GM23338 (cell line): ENCODE data around the gene USP16. TPM values are rescaled to one million over a fixed set of nuclear protein-coding genes. Genes with fewer than 3 reads are reported as not detected.

Experiments used
- ATAC-seq: fragments of 200-7000 bp; cut with Tn5 transposase; 3 replicates; pipeline ENCODE4 v1.9.1; 2020
- DNase-seq: peaks from one replicate; pipeline ENCODE4 v3.0.0-alpha.2; 2015; ENCODE audit warnings: low spot score
- H2AFZ ChIP-seq: fragments of 200-600 bp; sonication (generic); 2 replicates; pipeline ENCODE4 v1.8.0; 2016; ENCODE audit warnings: antibody characterized with exemption, mild to moderate bottlenecking, moderate library complexity
- H3F3A ChIP-seq: fragments of 200-600 bp; sonication (generic); replicated peaks from 2 replicates; pipeline ENCODE4 v1.8.0; 2017; ENCODE audit warnings: antibody characterized with exemption, mixed run types, low read depth
- H3K27ac ChIP-seq: fragments of 200-600 bp; sonication (generic); 2 replicates; pipeline ENCODE4 v1.6.1; 2016; ENCODE audit warnings: low read depth
- H3K27me3 ChIP-seq: fragments of 200-600 bp; sonication (generic); 2 replicates; pipeline ENCODE4 v1.8.0; 2016; ENCODE audit warnings: mild to moderate bottlenecking, mixed run types, moderate library complexity; ENCODE audit not compliant: insufficient read depth
- H3K36me3 ChIP-seq: fragments of 200-600 bp; sonication (generic); 2 replicates; pipeline ENCODE4 v1.8.0; 2016; ENCODE audit warnings: mild to moderate bottlenecking; ENCODE audit not compliant: insufficient read depth
- H3K4me1 ChIP-seq: fragments of 200-600 bp; sonication (generic); 2 replicates; pipeline ENCODE4 v1.8.0; 2016; ENCODE audit warnings: mild to moderate bottlenecking, moderate library complexity; ENCODE audit not compliant: insufficient read depth
- H3K4me2 ChIP-seq: fragments of 200-600 bp; sonication (generic); 2 replicates; pipeline ENCODE4 v1.7.1; 2017; ENCODE audit warnings: mixed run types
- H3K4me3 ChIP-seq: fragments of 200-600 bp; sonication (generic); 2 replicates; pipeline ENCODE4 v1.6.1; 2016; ENCODE audit warnings: mixed run types
- H3K79me2 ChIP-seq: fragments of 200-600 bp; sonication (generic); replicated peaks from 2 replicates; pipeline ENCODE4 v1.8.0; 2017; ENCODE audit warnings: mild to moderate bottlenecking; ENCODE audit not compliant: insufficient read depth
- H3K9me2 ChIP-seq: fragments of 200-600 bp; sonication (generic); 2 replicates; pipeline ENCODE4 v1.8.0; 2017; ENCODE audit not compliant: insufficient read depth
- H4K20me1 ChIP-seq: fragments of 200-600 bp; sonication (generic); replicated peaks from 2 replicates; pipeline ENCODE4 v1.8.0; 2017; ENCODE audit warnings: mild to moderate bottlenecking; ENCODE audit not compliant: insufficient read depth
- H3K27ac Mint-ChIP-seq: 2 replicates; pipeline ENCODE4 v1.8.0; 2020; ENCODE audit warnings: inconsistent platforms, mild to moderate bottlenecking, moderate library complexity, mixed read lengths
- H3K27me3 Mint-ChIP-seq: 3 replicates; pipeline ENCODE4 v1.8.0; 2022; ENCODE audit warnings: low read depth, mild to moderate bottlenecking, moderate library complexity, mixed read lengths, inconsistent platforms; ENCODE audit not compliant: insufficient read depth, poor library complexity
- H3K36me3 Mint-ChIP-seq: 3 replicates; pipeline ENCODE4 v1.8.0; 2021; ENCODE audit warnings: low read depth, mild to moderate bottlenecking, inconsistent platforms, moderate library complexity, mixed read lengths
- H3K4me1 Mint-ChIP-seq: 3 replicates; pipeline ENCODE4 v1.8.0; 2020; ENCODE audit warnings: mild to moderate bottlenecking, inconsistent platforms, mixed read lengths
- H3K4me3 Mint-ChIP-seq: 3 replicates; pipeline ENCODE4 v1.8.0; 2021; ENCODE audit warnings: moderate library complexity, mild to moderate bottlenecking, inconsistent platforms, mixed read lengths
- H3K9me3 Mint-ChIP-seq: 3 replicates; pipeline ENCODE4 v1.8.0; 2020; ENCODE audit warnings: moderate library complexity, mild to moderate bottlenecking, inconsistent platforms, mixed read lengths
- CREB1 ChIP-seq: fragments of 250-450 bp; sonication (Bioruptor Pico); IDR thresholded peaks from 2 replicates; pipeline ENCODE4 v1.5.0; 2020; ENCODE audit warnings: low read depth, mild to moderate bottlenecking, moderate library complexity
- CTCF ChIP-seq, 2 experiments: fragments of 200-600 bp in 1 of 2; sonication (generic) in 1 of 2; conservative IDR thresholded peaks; 2 replicates each; pipeline versions ENCODE4 v1.5.1 to v1.6.1; 2016 to 2017; ENCODE audit warnings: antibody characterized with exemption in 2 of 2, low read depth in 2 of 2, mild to moderate bottlenecking in 2 of 2, moderate library complexity in 1 of 2
- EZH2 ChIP-seq: fragments of 200-600 bp; sonication (generic); IDR thresholded peaks from one replicate; pipeline ENCODE4 v1.8.0; 2017; ENCODE audit warnings: antibody characterized with exemption, mild to moderate bottlenecking, low read depth; ENCODE audit not compliant: unreplicated experiment
- EZH2phosphoT487 ChIP-seq: fragments of 200-600 bp; sonication (generic); IDR thresholded peaks from one replicate; pipeline ENCODE4 v1.8.1; 2018; ENCODE audit warnings: antibody characterized with exemption; ENCODE audit not compliant: unreplicated experiment
- JUNB ChIP-seq: IDR thresholded peaks from one replicate; pipeline ENCODE4 v1.6.1; 2016; ENCODE audit warnings: antibody characterized with exemption; ENCODE audit not compliant: unreplicated experiment
- NANOG ChIP-seq: IDR thresholded peaks from 2 replicates; pipeline ENCODE4 v1.6.1; 2016; ENCODE audit warnings: antibody characterized with exemption, borderline replicate concordance
- POLR2AphosphoS5 ChIP-seq: IDR thresholded peaks from 2 replicates; pipeline ENCODE4 v1.6.1; 2016; ENCODE audit warnings: antibody characterized with exemption, low read depth
- REST ChIP-seq: IDR thresholded peaks from one replicate; pipeline ENCODE4 v1.6.1; 2018; ENCODE audit warnings: antibody characterized with exemption; ENCODE audit not compliant: unreplicated experiment
- STAT1 ChIP-seq: IDR thresholded peaks from one replicate; pipeline ENCODE4 v1.6.1; 2016; ENCODE audit warnings: antibody characterized with exemption; ENCODE audit not compliant: unreplicated experiment
- ZNF114 ChIP-seq: fragments of 250-450 bp; sonication (Bioruptor Pico); IDR thresholded peaks from 2 replicates; pipeline ENCODE4 v1.5.0; 2020; ENCODE audit warnings: mild to moderate bottlenecking, moderate library complexity
- ZNF331 ChIP-seq: fragments of 250-450 bp; sonication (Bioruptor Pico); IDR thresholded peaks from 2 replicates; pipeline ENCODE4 v1.5.0; 2020; ENCODE audit warnings: low read depth, mild to moderate bottlenecking, moderate library complexity
- polyA plus RNA-seq: library from polyadenylated mRNA; unstranded; fragments of >200 nt; fragmentation: Nextera tagmentation; extraction: Ambion mirVana; gene quantifications from 2 replicates; pipeline ENCODE4 v1.2.1, GENCODE V29; 2016
- total RNA-seq: library from RNA; depleted of rRNA; stranded (reverse); fragments of >200 nt; shearing (Covaris generic); gene quantifications from 2 replicates; pipeline ENCODE4 v1.2.3, GENCODE V29; 2014
- TF ChIP-seq, protein P1 (sequence below): IDR thresholded peaks from 2 replicates; pipeline ENCODE4 v1.6.1; 2016; ENCODE audit warnings: antibody characterized with exemption
- TF ChIP-seq, protein P2 (sequence below): fragments of 250-450 bp; sonication (Bioruptor Pico); IDR thresholded peaks from 2 replicates; pipeline ENCODE4 v1.5.0; 2020; ENCODE audit warnings: mild to moderate bottlenecking, moderate library complexity

USP16 gene
- total and polyA plus RNA-seq, 2 experiments from 2014 or later, result 19.7 to 70.4 TPM

- Mint-ChIP-seq H3K27ac (no peak overlapping the region), H3K36me3 (peaks cover 16% of the 10 kb centered on the region), H3K4me1 (no peaks in the 10 kb centered on the region), H3K27me3 (no peaks in the 10 kb centered on the region), H3K9me3 (no peaks in the 10 kb centered on the region), H3K4me3 (no peak overlapping the region)
- Histone ChIP-seq H3K36me3 (peaks cover 10% of the 10 kb centered on the region), H3F3A (no peaks in the 10 kb centered on the region), H3K27ac (no peak overlapping the region), H3K4me2 (no peak overlapping the region), H3K27me3 (no peaks in the 10 kb centered on the region), H3K79me2 (peaks cover 47% of the 10 kb centered on the region), H3K9me2 (no peaks in the 10 kb centered on the region), H4K20me1 (peaks cover 4% of the 10 kb centered on the region; the same call in 1 of the 2 replicates), H3K4me1 (peaks cover 6% of the 10 kb centered on the region), H3K4me3 (no peak overlapping the region), H2AFZ (no peak overlapping the region)
- TF ChIP-seq, protein P1, sequence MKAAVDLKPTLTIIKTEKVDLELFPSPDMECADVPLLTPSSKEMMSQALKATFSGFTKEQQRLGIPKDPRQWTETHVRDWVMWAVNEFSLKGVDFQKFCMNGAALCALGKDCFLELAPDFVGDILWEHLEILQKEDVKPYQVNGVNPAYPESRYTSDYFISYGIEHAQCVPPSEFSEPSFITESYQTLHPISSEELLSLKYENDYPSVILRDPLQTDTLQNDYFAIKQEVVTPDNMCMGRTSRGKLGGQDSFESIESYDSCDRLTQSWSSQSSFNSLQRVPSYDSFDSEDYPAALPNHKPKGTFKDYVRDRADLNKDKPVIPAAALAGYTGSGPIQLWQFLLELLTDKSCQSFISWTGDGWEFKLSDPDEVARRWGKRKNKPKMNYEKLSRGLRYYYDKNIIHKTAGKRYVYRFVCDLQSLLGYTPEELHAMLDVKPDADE, result no peak
- TF ChIP-seq STAT1 (no peak), POLR2AphosphoS5 (no peak), ZNF331 (CRISPR knock-in tag) (no peak), REST (no peak), CREB1 (no peak), CTCF (conservative IDR thresholded peaks at IDR 0.05; ENCODE audit: low read depth in 2 of 2) (no peak), NANOG (no peak), JUNB (no peak), EZH2 (no peak), EZH2phosphoT487 (no peak), ZNF114 (no peak)
- TF ChIP-seq, protein P2, sequence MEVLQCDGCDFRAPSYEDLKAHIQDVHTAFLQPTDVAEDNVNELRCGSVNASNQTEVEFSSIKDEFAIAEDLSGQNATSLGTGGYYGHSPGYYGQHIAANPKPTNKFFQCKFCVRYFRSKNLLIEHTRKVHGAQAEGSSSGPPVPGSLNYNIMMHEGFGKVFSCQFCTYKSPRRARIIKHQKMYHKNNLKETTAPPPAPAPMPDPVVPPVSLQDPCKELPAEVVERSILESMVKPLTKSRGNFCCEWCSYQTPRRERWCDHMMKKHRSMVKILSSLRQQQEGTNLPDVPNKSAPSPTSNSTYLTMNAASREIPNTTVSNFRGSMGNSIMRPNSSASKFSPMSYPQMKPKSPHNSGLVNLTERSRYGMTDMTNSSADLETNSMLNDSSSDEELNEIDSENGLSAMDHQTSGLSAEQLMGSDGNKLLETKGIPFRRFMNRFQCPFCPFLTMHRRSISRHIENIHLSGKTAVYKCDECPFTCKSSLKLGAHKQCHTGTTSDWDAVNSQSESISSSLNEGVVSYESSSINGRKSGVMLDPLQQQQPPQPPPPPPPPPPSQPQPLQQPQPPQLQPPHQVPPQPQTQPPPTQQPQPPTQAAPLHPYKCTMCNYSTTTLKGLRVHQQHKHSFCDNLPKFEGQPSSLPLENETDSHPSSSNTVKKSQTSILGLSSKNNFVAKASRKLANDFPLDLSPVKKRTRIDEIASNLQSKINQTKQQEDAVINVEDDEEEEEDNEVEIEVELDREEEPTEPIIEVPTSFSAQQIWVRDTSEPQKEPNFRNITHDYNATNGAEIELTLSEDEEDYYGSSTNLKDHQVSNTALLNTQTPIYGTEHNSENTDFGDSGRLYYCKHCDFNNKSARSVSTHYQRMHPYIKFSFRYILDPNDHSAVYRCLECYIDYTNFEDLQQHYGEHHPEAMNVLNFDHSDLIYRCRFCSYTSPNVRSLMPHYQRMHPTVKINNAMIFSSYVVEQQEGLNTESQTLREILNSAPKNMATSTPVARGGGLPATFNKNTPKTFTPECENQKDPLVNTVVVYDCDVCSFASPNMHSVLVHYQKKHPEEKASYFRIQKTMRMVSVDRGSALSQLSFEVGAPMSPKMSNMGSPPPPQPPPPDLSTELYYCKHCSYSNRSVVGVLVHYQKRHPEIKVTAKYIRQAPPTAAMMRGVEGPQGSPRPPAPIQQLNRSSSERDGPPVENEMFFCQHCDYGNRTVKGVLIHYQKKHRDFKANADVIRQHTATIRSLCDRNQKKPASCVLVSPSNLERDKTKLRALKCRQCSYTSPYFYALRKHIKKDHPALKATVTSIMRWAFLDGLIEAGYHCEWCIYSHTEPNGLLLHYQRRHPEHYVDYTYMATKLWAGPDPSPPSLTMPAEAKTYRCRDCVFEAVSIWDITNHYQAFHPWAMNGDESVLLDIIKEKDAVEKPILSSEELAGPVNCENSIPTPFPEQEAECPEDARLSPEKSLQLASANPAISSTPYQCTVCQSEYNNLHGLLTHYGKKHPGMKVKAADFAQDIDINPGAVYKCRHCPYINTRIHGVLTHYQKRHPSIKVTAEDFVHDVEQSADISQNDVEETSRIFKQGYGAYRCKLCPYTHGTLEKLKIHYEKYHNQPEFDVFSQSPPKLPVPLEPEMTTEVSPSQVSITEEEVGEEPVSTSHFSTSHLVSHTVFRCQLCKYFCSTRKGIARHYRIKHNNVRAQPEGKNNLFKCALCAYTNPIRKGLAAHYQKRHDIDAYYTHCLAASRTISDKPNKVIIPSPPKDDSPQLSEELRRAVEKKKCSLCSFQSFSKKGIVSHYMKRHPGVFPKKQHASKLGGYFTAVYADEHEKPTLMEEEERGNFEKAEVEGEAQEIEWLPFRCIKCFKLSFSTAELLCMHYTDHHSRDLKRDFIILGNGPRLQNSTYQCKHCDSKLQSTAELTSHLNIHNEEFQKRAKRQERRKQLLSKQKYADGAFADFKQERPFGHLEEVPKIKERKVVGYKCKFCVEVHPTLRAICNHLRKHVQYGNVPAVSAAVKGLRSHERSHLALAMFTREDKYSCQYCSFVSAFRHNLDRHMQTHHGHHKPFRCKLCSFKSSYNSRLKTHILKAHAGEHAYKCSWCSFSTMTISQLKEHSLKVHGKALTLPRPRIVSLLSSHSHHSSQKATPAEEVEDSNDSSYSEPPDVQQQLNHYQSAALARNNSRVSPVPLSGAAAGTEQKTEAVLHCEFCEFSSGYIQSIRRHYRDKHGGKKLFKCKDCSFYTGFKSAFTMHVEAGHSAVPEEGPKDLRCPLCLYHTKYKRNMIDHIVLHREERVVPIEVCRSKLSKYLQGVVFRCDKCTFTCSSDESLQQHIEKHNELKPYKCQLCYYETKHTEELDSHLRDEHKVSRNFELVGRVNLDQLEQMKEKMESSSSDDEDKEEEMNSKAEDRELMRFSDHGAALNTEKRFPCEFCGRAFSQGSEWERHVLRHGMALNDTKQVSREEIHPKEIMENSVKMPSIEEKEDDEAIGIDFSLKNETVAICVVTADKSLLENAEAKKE (CRISPR knock-in tag), result no peak
- DNase-seq, result no peak
- ATAC-seq, result no peak
Observed at GRCh38 chr21:28986677-28987076, 37.8 kb upstream of the USP16 start.
